SK-N-SH (cell line): ENCODE results near the gene RREB1.

ENCODE experiments used
- FOXJ3 ChIP-seq: sonication (generic); formaldehyde crosslinking; IDR thresholded peaks from 2 replicates; pipeline ENCODE4 v1.5.1; 2020; ENCODE audit warnings: mild to moderate bottlenecking, missing genetic modification reagents
- RCOR1 ChIP-seq: fragments of 150-350 bp; IDR thresholded peaks from 2 replicates; pipeline ENCODE4 v1.6.1; 2017; ENCODE audit warnings: antibody characterized with exemption, low read length
- TF ChIP-seq, protein P1 (sequence below): fragments of 200-600 bp; sonication (generic); IDR thresholded peaks from 2 replicates; pipeline ENCODE4 v1.6.1; 2017; ENCODE audit warnings: antibody characterized with exemption, mild to moderate bottlenecking, moderate library complexity

- no peak for TF ChIP-seq RCOR1
- TF ChIP-seq, protein P1, sequence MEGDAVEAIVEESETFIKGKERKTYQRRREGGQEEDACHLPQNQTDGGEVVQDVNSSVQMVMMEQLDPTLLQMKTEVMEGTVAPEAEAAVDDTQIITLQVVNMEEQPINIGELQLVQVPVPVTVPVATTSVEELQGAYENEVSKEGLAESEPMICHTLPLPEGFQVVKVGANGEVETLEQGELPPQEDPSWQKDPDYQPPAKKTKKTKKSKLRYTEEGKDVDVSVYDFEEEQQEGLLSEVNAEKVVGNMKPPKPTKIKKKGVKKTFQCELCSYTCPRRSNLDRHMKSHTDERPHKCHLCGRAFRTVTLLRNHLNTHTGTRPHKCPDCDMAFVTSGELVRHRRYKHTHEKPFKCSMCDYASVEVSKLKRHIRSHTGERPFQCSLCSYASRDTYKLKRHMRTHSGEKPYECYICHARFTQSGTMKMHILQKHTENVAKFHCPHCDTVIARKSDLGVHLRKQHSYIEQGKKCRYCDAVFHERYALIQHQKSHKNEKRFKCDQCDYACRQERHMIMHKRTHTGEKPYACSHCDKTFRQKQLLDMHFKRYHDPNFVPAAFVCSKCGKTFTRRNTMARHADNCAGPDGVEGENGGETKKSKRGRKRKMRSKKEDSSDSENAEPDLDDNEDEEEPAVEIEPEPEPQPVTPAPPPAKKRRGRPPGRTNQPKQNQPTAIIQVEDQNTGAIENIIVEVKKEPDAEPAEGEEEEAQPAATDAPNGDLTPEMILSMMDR, result no peak
- TF ChIP-seq FOXJ3 (CRISPR knock-in tag), result no peak
These were observed 88.2 kb downstream of the RREB1 start for GRCh38 chr6:7196019-7196402.
